Gastrocnemius medialis (tissue), 4 donors: ENCODE measurements around the gene CFDP1.

ENCODE experiments used
- POLR2A ChIP-seq, 2 donors: fragments of 450-650 bp; IDR thresholded peaks; one replicate each; pipeline ENCODE4 v1.6.1; 2017; ENCODE audit warnings: antibody characterized with exemption in 2 of 2, mild to moderate bottlenecking in 2 of 2, moderate library complexity in 2 of 2
- TF ChIP-seq, protein P1 (sequence below), 5 experiments: fragments of 450-650 bp in 3 of 5; fragments of 200-600 bp in 2 of 5; sonication (generic) in 2 of 5; IDR thresholded peaks in 4 of 5; conservative IDR thresholded peaks in 1 of 5; 1 replicate in 4 of 5; 2 replicates in 1 of 5; pipeline ENCODE4 v1.5.1; 2016 to 2019; ENCODE audit warnings: antibody characterized with exemption in 5 of 5, mild to moderate bottlenecking in 3 of 5, moderate library complexity in 3 of 5

- TF ChIP-seq, protein P1, sequence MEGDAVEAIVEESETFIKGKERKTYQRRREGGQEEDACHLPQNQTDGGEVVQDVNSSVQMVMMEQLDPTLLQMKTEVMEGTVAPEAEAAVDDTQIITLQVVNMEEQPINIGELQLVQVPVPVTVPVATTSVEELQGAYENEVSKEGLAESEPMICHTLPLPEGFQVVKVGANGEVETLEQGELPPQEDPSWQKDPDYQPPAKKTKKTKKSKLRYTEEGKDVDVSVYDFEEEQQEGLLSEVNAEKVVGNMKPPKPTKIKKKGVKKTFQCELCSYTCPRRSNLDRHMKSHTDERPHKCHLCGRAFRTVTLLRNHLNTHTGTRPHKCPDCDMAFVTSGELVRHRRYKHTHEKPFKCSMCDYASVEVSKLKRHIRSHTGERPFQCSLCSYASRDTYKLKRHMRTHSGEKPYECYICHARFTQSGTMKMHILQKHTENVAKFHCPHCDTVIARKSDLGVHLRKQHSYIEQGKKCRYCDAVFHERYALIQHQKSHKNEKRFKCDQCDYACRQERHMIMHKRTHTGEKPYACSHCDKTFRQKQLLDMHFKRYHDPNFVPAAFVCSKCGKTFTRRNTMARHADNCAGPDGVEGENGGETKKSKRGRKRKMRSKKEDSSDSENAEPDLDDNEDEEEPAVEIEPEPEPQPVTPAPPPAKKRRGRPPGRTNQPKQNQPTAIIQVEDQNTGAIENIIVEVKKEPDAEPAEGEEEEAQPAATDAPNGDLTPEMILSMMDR (IDR thresholded peaks at IDR 0.05 in 4 of 5, conservative IDR thresholded peaks at IDR 0.05 in 1 of 5): no peak
- TF ChIP-seq POLR2A (IDR thresholded peaks at IDR 0.05): no peak
Observed at GRCh38 chr16:75322740-75323139, 110.6 kb downstream of the CFDP1 start.
